Stomach (tissue), 9 donors: Measurements from ENCODE around the gene IYD. TPM values are rescaled to one million over a fixed set of nuclear protein-coding genes. Genes with fewer than 3 reads are reported as not detected.

Experiments
- DNase-seq, 2 donors: peaks; one replicate each; pipeline versions ENCODE4 v3.0.0 to v3.0.0-alpha.2; 2013 to 2019
- H3K27ac ChIP-seq, 5 donors: fragments of 200-600 bp in 4 of 5; sonication (generic) in 4 of 5; one replicate each; pipeline ENCODE4 v1.5.1; 2013 to 2019; ENCODE audit warnings: mild to moderate bottlenecking in 1 of 5, moderate library complexity in 1 of 5
- H3K27me3 ChIP-seq, 3 donors: fragments of 200-600 bp; sonication (generic); one replicate each; pipeline ENCODE4 v1.5.1; 2017 to 2019; ENCODE audit warnings: mixed run types in 1 of 3
- H3K36me3 ChIP-seq, 4 donors: fragments of 200-600 bp; sonication (generic); 1 replicate in 3 of 4; 2 replicates in 1 of 4; pipeline ENCODE4 v1.5.1; 2016 to 2019
- H3K4me1 ChIP-seq, 4 donors: fragments of 200-600 bp; sonication (generic); one replicate each; pipeline ENCODE4 v1.5.1; 2016 to 2019
- H3K4me3 ChIP-seq, 4 donors: fragments of 200-600 bp; sonication (generic) in 3 of 4; one replicate each; pipeline ENCODE4 v1.5.1; 2016 to 2019; ENCODE audit warnings: mild to moderate bottlenecking in 1 of 4
- H3K9me3 ChIP-seq, 4 donors: fragments of 200-600 bp; sonication (generic); one replicate each; pipeline ENCODE4 v1.5.1; 2016 to 2019
- CTCF ChIP-seq, 7 experiments: fragments of 450-650 bp in 4 of 7; fragments of 200-600 bp in 3 of 7; sonication (generic) in 3 of 7; IDR thresholded peaks; one replicate each; pipeline ENCODE4 v1.5.1; 2016 to 2019; ENCODE audit warnings: antibody characterized with exemption in 7 of 7, control low read depth in 2 of 7, mild to moderate bottlenecking in 1 of 7
- EP300 ChIP-seq: sonication (generic); formaldehyde crosslinking; IDR thresholded peaks from one replicate; pipeline ENCODE4 v1.6.1; 2017; ENCODE audit warnings: antibody characterized with exemption
- POLR2A ChIP-seq, 4 donors: fragments of 450-650 bp; IDR thresholded peaks; one replicate each; pipeline ENCODE4 v1.6.1; 2016; ENCODE audit warnings: antibody characterized with exemption in 4 of 4, control low read depth in 2 of 4, mild to moderate bottlenecking in 1 of 4, moderate library complexity in 1 of 4
- POLR2AphosphoS5 ChIP-seq, 3 donors: sonication (generic); formaldehyde crosslinking; IDR thresholded peaks; one replicate each; pipeline ENCODE4 v1.6.1; 2016; ENCODE audit warnings: antibody characterized with exemption in 3 of 3
- WGBS, 5 donors: extraction: QIAGEN DNeasy Blood & Tissue Kit in 3 of 5; methylation state at CpG; one replicate each; pipeline versions ENCODE4 v1.1.5 to v1.1.7; 2013 to 2018; 5-methylcytosine and 5-hydroxymethylcytosine counted together
- intact Hi-C: fragments of 100-400 bp; cut with DNase I; formaldehyde crosslinking; loops from one replicate; pipeline ENCODE4 v1.15.1; 2023; ENCODE audit warnings: low total_unique reads
- polyA plus RNA-seq, 3 donors: library from polyadenylated mRNA; stranded (reverse); fragments of 200-250 nt; gene quantifications; one replicate each; pipeline ENCODE4 v1.2.3, GENCODE V29; 2013
- total RNA-seq, 5 donors: library from RNA; depleted of rRNA; stranded (reverse); fragments of >200 nt; gene quantifications; one replicate each; pipeline versions ENCODE4 v1.1.0 to v1.2.3, GENCODE V29; 2014 to 2016
- donor health status: healthy with polysubstance abuse.
- donor health status: Bipolar disorder and iron deficiency.
- donor health status: healthy.

IYD gene
- total and polyA plus RNA-seq, 8 donors = 0.45 to 3.5 (median 0.75) TPM; not detected in 1

GRCh38 chr6:150416128-150416527 lies 47.3 kb downstream of the IYD start:
- H3K4me3 ChIP-seq = no peak overlapping the region
- TF ChIP-seq EP300 = no peak
- no peak for TF ChIP-seq CTCF (IDR thresholded peaks at IDR 0.05)
- no peak for TF ChIP-seq POLR2A (IDR thresholded peaks at IDR 0.05)
- no peak for TF ChIP-seq POLR2AphosphoS5 (IDR thresholded peaks at IDR 0.05)
- intact Hi-C loops = no loop called here
- H3K36me3 ChIP-seq = no peaks in the 10 kb centered on the region
- DNase-seq = no peak
- H3K9me3 ChIP-seq = no peaks in the 10 kb centered on the region
- 48 to 75% (median 72%) methylated on average over 2 of the region's 2 CpGs for WGBS, 5 donors
- no peaks in the 10 kb centered on the region for H3K27me3 ChIP-seq
- H3K27ac ChIP-seq = no peak overlapping the region
- peaks cover 0 to 17% (median 10%) of the 10 kb centered on the region in 4 donors for H3K4me1 ChIP-seq

GRCh38 chr6:150417250-150417649 lies 48.4 kb downstream of the IYD start:
- H3K27me3 ChIP-seq = no peaks in the 10 kb centered on the region
- no peaks in the 10 kb centered on the region for H3K9me3 ChIP-seq
- no peak overlapping the region for H3K27ac ChIP-seq
- peaks cover 0 to 15% (median 8%) of the 10 kb centered on the region in 4 donors for H3K4me1 ChIP-seq
- TF ChIP-seq CTCF (IDR thresholded peaks at IDR 0.05) = no peak
- TF ChIP-seq POLR2A (IDR thresholded peaks at IDR 0.05) = no peak
- no peak for DNase-seq
- intact Hi-C loops = no loop called here
- WGBS, 5 donors = 72 to 80% (median 74%) methylated on average over 6 of the region's 6 CpGs
- no peak overlapping the region for H3K4me3 ChIP-seq
- H3K36me3 ChIP-seq = no peaks in the 10 kb centered on the region

- peaks cover 0 to 15% (median 8%) of the 10 kb centered on the region in 4 donors for H3K4me1 ChIP-seq
- H3K36me3 ChIP-seq = no peaks in the 10 kb centered on the region
- TF ChIP-seq POLR2A (IDR thresholded peaks at IDR 0.05) (no peak), CTCF (IDR thresholded peaks at IDR 0.05) (peak in 5 of 7 experiments; percentile 67 to 78 (median 74)), POLR2AphosphoS5 (IDR thresholded peaks at IDR 0.05) (peak in 2 of 3 donors; percentile 29 to 55)
- peak in 1 of 2 donors; percentile 90 for DNase-seq
- no peaks in the 10 kb centered on the region for H3K27me3 ChIP-seq
- peak overlapping the region in 4 of 5 donors; percentile 50 to 75 (median 66) for H3K27ac ChIP-seq
- no peaks in the 10 kb centered on the region for H3K9me3 ChIP-seq
- intact Hi-C loops = no loop called here
- H3K4me3 ChIP-seq = peak overlapping the region; percentile 38 to 53 (median 46)
- 5 to 10% (median 7%) methylated on average over 12 of the region's 12 CpGs for WGBS, 5 donors
Observed at GRCh38 chr6:150417899-150418826, 49.4 kb downstream of the IYD start.

DNA sequence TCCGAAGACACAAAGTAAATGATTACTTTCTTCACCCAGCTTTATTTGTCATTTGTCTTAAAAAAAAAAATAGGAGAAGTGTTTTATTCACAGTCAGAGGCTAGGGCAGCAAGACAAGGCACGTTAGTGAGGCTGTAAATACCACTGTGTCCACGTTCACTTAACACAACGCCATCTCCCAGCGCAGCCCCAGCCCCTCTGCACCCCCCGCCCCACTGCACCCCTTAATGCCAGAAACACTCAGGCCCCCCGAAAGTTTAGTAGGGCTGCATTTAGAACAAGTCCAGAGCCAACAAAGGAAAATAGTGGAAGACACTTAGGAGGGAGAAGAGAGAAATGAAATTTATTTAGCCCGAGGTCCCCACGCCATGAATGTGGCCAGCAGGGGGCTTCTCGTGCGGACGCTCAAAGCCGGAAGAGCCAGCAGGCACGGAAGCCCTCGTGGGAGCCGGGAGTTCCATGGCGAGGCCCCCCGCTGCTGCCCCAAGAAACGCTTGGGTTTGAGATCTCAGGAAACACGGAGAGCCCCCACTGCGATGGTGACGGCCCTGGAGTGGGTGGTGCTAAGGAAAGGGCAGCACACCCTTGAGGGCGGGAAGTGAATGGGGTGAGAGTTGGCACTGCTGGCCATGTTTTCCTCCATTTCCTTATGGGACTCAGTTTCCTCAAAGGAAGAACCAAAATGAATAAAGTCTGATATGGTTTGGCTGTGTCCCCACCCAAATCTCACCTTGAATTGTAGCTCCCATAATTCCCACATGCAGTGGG lies 50.2 kb downstream of the IYD start:
- no peak for TF ChIP-seq POLR2A (IDR thresholded peaks at IDR 0.05)
- TF ChIP-seq CTCF (IDR thresholded peaks at IDR 0.05) = peak in 5 of 7 experiments; percentile 68 to 80 (median 73)
- peak in 1 of 3 donors; percentile 42 for TF ChIP-seq POLR2AphosphoS5 (IDR thresholded peaks at IDR 0.05)
- no peak for TF ChIP-seq EP300
- Histone ChIP-seq H3K9me3 (no peaks in the 10 kb centered on the region), H3K4me1 (peaks cover 0 to 15% (median 8%) of the 10 kb centered on the region in 4 donors), H3K27ac (peak overlapping the region; percentile 50 to 75 (median 59)), H3K4me3 (peak overlapping the region; percentile 38 to 53 (median 46)), H3K36me3 (no peaks in the 10 kb centered on the region), H3K27me3 (no peaks in the 10 kb centered on the region)
- 1 to 7% (median 5%) methylated on average over 22 to 23 of the region's 23 CpGs for WGBS, 5 donors
- intact Hi-C loops = no loop called here
- DNase-seq = peak; percentile 71 to 91
